Glomerular visceral epithelial cell (primary cell): ENCODE data around the gene CLSTN2.

ENCODE experiments used
- DNase-seq: peaks from one replicate; pipeline ENCODE4 v3.0.0-alpha.2; 2016; ENCODE audit errors: extremely low spot score

CLSTN2 gene

GRCh38 chr3:140052771-140053702 lies 118.1 kb downstream of the CLSTN2 start:
- no peak for DNase-seq

GRCh38 chr3:140053794-140054193 lies 118.8 kb downstream of the CLSTN2 start:
- DNase-seq = no peak

DNA sequence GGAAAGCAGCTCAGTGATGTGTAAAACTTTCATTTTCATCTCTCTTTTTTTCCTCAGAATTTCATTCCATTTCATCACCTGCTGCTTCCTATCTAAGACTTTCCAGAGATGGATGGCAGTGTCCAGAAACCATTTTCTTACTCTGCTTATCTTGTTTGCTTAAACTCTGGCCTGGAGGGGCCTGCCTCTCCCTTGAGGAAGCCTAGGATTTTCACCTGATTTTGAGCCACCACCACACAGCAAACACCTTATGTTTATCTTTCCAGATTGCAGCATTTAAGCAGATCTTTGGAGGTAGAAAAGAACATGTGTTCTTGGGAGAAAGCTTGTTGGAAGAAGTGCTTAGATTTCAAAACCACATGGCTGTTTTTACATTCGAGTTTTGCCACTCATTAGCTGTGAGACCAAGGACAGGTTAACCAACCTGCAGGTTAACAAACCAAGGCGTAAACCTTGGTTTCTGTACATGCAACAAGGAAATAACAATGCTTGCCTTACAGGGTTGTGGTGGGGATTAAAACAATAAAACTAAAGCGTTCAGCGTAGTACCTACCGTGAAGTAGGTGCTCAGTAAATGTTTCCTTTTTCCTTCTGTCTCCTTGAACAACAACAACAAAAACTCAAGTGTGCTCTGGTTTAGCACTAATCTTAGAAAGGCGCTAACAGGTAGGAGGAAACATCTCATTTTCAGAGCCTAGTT lies 120.3 kb downstream of the CLSTN2 start:
- no peak for DNase-seq

GRCh38 chr3:140056047-140056446 lies 121.1 kb downstream of the CLSTN2 start:
- no peak for DNase-seq

- no peak for DNase-seq
Observed at GRCh38 chr3:140061211-140061610, 126.2 kb downstream of the CLSTN2 start.

DNA sequence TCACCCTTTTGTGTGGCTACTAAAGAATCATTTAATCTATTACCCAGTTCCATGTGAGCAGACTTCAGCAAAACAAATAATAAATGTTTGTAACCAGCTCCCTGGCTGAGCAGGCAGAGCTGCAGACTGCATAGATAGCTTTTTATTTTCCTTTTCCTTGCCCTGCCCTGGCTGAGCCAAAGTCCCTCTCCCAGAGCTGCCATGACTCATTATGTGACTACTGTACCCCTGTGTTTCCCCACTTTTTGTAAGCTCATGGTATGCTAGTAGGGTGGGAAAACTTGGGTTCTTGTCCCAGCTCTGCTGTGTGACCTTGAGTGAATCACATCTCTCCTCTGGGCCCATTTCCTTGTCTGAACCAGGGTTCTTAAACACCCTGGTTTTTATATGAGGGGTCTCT lies 127.5 kb downstream of the CLSTN2 start:
- DNase-seq = no peak

DNA sequence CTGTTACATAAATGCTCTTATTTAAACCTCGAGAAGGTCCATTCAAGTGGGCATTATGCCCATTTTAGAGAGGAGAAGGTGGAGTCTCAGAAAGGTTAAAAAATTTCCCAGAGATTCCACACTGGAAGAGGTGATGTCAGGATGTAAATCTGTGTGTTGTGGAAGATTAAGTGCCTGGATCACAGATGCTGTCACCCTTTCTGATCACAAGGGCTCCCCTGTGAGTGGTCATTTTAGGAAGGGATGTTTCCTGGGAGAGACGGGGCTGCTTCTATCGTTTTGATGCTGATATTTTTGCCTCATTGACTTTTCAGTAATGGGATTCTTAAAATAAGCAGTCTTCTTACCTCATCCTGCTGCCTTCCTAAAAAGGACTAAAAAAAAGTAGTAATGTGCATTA lies 132.5 kb downstream of the CLSTN2 start:
- DNase-seq = no peak

DNA sequence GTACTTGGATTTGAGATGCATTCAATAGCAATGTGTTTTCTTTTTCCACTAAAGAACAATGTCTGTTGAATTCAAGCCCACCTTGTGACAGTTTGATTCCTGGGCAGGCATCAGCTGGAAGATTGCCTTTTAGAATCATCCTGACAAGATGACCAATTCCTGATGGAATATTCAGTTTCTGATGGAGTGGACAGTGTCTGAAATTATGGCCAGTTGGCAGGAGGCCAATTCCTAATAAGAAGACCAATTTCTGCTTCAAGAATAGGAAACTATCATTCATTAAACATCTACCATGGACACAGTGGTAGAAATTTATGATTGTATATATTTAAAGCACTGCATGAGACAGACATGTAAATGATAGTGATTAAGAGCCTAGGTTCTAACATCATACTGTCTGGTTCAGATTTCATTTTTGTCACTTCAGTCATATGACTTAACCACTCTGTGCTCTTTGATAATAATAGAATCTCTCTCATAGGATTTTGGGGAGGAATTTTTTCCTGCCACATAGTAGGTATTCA lies 133.6 kb downstream of the CLSTN2 start:
- DNase-seq = no peak

DNA sequence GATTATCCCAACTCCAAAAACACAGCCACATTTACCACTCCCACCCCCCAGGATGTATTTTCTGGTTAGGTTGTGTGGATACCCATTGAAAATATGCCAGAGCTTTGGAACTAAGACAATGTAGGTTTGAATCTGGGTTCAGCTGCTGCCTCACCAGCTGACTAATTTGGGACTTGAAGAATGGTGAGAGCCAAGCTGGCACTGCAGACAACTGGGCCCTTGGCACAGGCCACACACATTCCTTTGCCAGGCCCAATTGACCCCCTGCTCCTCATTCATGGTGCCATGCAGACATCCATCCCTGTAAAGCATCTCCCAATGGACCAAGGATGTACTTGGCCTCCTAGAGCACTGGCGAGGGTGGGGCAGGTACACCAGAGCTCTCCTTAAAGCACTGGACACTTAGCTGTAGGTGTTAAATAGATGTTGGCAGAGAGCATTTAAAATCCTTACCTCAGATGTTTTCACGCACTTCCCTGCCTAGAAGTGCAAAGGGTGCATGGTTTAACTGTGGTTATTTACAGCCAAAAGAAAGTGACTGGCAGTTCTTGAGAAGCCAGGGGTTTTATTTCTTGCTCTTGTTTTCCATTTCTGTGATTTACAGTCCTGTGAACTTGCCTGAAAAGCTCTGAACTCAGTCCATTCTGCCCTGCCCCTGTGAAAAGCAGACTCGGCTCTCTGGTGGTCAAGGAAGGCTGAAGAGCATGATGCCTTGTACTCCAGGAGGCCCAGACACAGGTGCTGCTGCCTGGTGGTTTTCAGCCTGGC lies 138.5 kb downstream of the CLSTN2 start:
- no peak for DNase-seq

DNA sequence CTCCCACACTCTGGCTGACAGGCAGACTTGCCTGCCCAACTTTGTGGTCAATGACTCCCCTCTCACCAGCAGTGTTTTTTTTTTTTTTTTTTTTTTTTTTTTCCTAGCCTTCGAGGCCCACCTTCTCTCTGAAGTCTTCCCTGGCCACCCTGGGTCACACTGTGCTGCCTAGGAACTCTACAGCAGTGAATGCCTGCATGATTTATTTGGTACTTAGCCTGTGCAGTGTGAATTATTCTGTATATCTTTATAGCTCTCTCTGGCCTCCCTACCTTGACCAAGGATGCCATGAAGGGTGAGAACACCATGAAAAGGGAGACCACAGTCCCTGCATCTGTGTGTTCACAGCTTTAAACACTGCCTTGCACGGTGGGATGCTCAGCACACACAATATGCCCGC lies 141.6 kb downstream of the CLSTN2 start:
- DNase-seq = no peak

GRCh38 chr3:140077406-140077805 lies 142.4 kb downstream of the CLSTN2 start:
- no peak for DNase-seq

DNA sequence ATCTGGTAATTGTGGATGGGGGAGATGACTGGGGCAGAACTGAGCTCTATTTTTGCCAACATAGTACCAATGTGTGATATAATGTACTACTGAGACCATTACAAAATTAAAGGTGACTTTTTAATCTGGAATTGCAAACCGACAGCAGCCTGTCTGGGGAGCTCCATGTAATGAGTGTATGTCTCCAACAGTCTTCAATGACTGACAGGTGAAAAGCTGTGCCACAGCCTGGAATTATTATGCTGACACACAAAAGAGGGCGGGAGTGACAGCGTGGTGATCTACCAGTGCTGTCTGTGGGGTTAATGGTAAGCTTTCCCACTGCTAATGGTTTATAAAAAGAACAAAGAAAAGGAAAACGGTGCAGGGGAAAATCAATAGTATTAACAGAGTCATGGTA lies 143.4 kb downstream of the CLSTN2 start:
- no peak for DNase-seq

DNA sequence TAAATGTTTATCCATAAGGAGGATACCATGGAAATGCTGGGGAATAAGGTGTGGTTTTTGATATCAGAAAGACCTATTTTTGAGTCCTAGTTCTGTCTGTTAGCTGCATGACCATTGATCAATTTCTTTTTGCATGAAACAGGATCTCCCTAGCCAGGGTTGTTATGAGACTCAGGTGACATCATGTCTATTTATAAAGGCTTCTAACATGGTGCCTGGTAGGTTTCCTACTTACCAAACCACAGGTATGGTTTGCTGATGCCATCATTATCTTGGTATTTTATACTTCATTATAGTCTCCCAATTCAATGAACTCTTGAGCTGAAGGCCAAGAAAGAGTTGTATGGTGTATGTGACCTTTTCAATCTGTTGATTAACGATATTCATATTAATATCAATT lies 144.0 kb downstream of the CLSTN2 start:
- DNase-seq = no peak

DNA sequence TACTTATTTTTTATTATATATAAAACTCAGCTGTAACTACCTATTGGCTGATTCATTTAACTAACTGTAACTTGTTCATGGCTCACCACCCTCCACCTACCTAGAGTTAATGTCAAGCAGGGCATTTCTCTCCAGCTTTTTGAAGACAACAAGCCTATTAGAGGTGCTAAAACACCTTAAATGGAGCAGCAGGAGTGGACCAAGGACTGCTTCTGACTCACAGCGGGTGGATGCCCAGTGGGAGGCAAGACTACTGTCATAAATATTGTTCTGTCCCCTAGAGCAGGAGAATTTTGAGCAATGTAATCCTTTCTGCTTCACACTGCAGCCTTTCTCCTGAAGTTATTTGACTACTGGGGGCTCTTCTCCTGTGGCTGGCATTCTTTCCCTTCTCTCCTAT lies 146.9 kb downstream of the CLSTN2 start:
- DNase-seq = no peak

- no peak for DNase-seq
Observed at GRCh38 chr3:140085001-140085400, 150.0 kb downstream of the CLSTN2 start.

DNA sequence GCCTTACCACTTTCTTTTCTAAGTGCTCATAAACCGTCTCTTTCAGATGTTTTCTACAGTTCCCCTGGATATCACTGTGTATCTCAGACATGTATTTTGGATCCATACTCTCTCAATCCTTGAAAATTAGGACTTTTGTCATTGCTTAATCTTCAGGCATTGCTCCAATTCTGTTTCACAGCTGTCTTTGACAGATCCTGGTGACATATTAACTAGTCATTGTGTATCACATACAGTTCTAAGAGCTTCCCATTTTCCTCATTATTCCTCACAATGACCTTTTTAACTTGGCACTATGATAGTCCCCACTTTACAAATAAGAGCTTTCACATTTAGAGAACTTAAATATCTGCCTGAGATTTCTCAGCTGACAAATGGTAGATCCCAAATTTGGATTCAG lies 151.7 kb downstream of the CLSTN2 start:
- no peak for DNase-seq

- DNase-seq = no peak
Observed at GRCh38 chr3:140088058-140088457, 153.1 kb downstream of the CLSTN2 start.

DNA sequence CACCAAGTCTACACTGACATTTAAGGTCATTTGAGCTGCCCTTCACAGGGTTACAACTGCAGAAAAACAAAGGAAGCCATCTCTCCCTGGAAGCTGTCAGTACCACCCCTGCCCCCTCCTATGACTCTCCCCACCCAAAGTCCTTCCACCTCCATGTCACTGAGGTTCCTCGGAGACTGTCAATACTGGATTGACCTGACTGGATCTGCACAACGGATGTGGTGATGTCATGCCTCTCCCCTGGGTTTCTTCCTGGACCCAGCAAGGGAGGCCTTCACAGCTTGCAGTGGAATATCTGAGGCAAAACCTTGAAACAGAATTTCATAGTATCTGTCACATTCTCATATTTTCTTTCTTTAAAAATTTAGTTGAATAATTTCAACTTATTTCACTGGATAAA lies 153.5 kb downstream of the CLSTN2 start:
- no peak for DNase-seq

GRCh38 chr3:140089403-140090072 lies 154.6 kb downstream of the CLSTN2 start:
- DNase-seq = no peak

GRCh38 chr3:140091143-140091542 lies 156.2 kb downstream of the CLSTN2 start:
- peak; percentile 68 for DNase-seq

- no peak for DNase-seq
Observed at GRCh38 chr3:140092848-140093536, 158.0 kb downstream of the CLSTN2 start.
